OCI-LY7 (cell line): ENCODE data around the gene LRFN5. TPM values are rescaled to one million over a fixed set of nuclear protein-coding genes. Genes with fewer than 3 reads are reported as not detected.

Source experiments
- BruUV-seq: library from RNA; stranded (reverse); fragments of 400-500 nt; replicated peaks from 2 replicates; lab custom pipeline; 2021; lab: Mats Ljungman, UMichigan
- CTCF ChIA-PET: fragments of 300-600 bp; sonication (Branson Sonifier 250); formaldehyde crosslinking; loops from one replicate; lab custom pipeline; 2022; ENCODE audit warnings: antibody characterized with exemption; ENCODE audit not compliant: unreplicated experiment; lab: Charles Lee
- POLR2A ChIA-PET: fragments of 300-600 bp; sonication (Branson Sonifier 250); formaldehyde crosslinking; loops from one replicate; lab custom pipeline; 2022; ENCODE audit warnings: antibody characterized with exemption; lab: Charles Lee
- DNase-seq: peaks from one replicate; pipeline ENCODE4 v3.0.0-alpha.2; 2015; ENCODE audit warnings: low spot score
- H2AFZ ChIP-seq: fragments of 200-600 bp; sonication (generic), shearing (Covaris generic); 2 replicates; pipeline ENCODE4 v1.6.1; 2014; ENCODE audit warnings: mild to moderate bottlenecking, antibody characterized with exemption, low read length, moderate library complexity
- H3K27ac ChIP-seq: fragments of 200-600 bp; sonication (generic); 2 replicates; pipeline ENCODE4 v1.5.1; 2014; ENCODE audit warnings: mixed run types, low read depth, mild to moderate bottlenecking, moderate library complexity, low read length, inconsistent platforms; ENCODE audit not compliant: poor library complexity, severe bottlenecking
- H3K36me3 ChIP-seq: fragments of 200-600 bp; sonication (generic); 2 replicates; pipeline ENCODE4 v1.6.1; 2014; ENCODE audit warnings: mild to moderate bottlenecking, antibody characterized with exemption, low read length, moderate library complexity, mixed read lengths; ENCODE audit not compliant: insufficient read depth
- H3K4me1 ChIP-seq: fragments of 200-600 bp; sonication (generic); 2 replicates; pipeline ENCODE4 v1.5.1; 2014; ENCODE audit warnings: mild to moderate bottlenecking, low read length; ENCODE audit not compliant: insufficient read depth, poor library complexity, severe bottlenecking
- H3K4me2 ChIP-seq: fragments of 200-600 bp; sonication (generic); 2 replicates; pipeline ENCODE4 v1.6.1; 2014; ENCODE audit warnings: mild to moderate bottlenecking, low read length
- H3K4me3 ChIP-seq: fragments of 200-600 bp; sonication (generic); 2 replicates; pipeline ENCODE4 v1.5.1; 2014; ENCODE audit warnings: mild to moderate bottlenecking, low read depth, low read length; ENCODE audit not compliant: poor library complexity, severe bottlenecking
- H3K79me2 ChIP-seq: fragments of 200-600 bp; sonication (generic); 2 replicates; pipeline ENCODE4 v1.6.1; 2016; ENCODE audit warnings: low read depth, mild to moderate bottlenecking, low read length, moderate library complexity, mixed read lengths; ENCODE audit not compliant: insufficient read depth
- H3K9me2 ChIP-seq: fragments of 200-600 bp; sonication (generic); 2 replicates; pipeline ENCODE4 v1.6.1; 2016; ENCODE audit warnings: mild to moderate bottlenecking, low read length, mixed read lengths; ENCODE audit not compliant: insufficient read depth
- H3K9me3 ChIP-seq: fragments of 200-600 bp; sonication (generic); 2 replicates; pipeline ENCODE4 v1.6.1; 2014; ENCODE audit warnings: mild to moderate bottlenecking, mixed run types, low read length, mixed read lengths
- H4K20me1 ChIP-seq: fragments of 200-600 bp; sonication (generic); 2 replicates; pipeline ENCODE4 v1.6.1; 2014; ENCODE audit warnings: mild to moderate bottlenecking, antibody characterized with exemption, low read length, moderate library complexity, mixed read lengths; ENCODE audit not compliant: insufficient read depth
- CTCF ChIP-seq: fragments of 200-600 bp; sonication (generic); conservative IDR thresholded peaks from 2 replicates; pipeline ENCODE4 v1.5.1; 2014; ENCODE audit warnings: mild to moderate bottlenecking, antibody characterized with exemption, low read length, moderate library complexity, mixed read lengths
- EZH2phosphoT487 ChIP-seq: fragments of 200-600 bp; sonication (generic); IDR thresholded peaks from 2 replicates; pipeline ENCODE4 v1.6.1; 2018; ENCODE audit warnings: low read depth, borderline replicate concordance, mild to moderate bottlenecking, mixed run types, antibody characterized with exemption, low read length, moderate library complexity, mixed read lengths
- intact Hi-C: fragments of 100-400 bp; cut with micrococcal nuclease; formaldehyde crosslinking; loops from one replicate; pipeline ENCODE4 v1.10.0; 2022; ENCODE audit not compliant: unreplicated experiment
- total RNA-seq, 2 experiments: library from RNA; depleted of rRNA in 1 of 2; stranded (reverse); fragments of >200 nt in 1 of 2; shearing (Covaris generic) in 1 of 2; gene quantifications; 2 replicates each; pipeline ENCODE4 v1.2.3, GENCODE V29; 2014 to 2022

Gene LRFN5
- total RNA-seq, 2 experiments from 2014 or later, result not detected

GRCh38 chr14:41605550-41606281 lies 960 bp upstream of the LRFN5 start:
- CTCF ChIA-PET, result no interaction called here
- POLR2A ChIA-PET, result no interaction called here
- Histone ChIP-seq H3K27ac (no peak overlapping the region), H3K36me3 (no peaks in the 10 kb centered on the region), H3K4me3 (no peak overlapping the region), H3K9me2 (no peaks in the 10 kb centered on the region), H3K4me2 (no peak overlapping the region), H2AFZ (no peak overlapping the region), H3K4me1 (no peaks in the 10 kb centered on the region), H3K79me2 (no peaks in the 10 kb centered on the region), H3K9me3 (no peaks in the 10 kb centered on the region), H4K20me1 (no peaks in the 10 kb centered on the region)
- intact Hi-C loops, result no loop called here
- BruUV-seq, result no TSS peak
- TF ChIP-seq CTCF (no peak), EZH2phosphoT487 (no peak)
- no peak for DNase-seq

- Histone ChIP-seq H3K9me3 (no peaks in the 10 kb centered on the region), H4K20me1 (no peaks in the 10 kb centered on the region), H3K4me1 (no peaks in the 10 kb centered on the region), H3K4me2 (no peak overlapping the region), H2AFZ (no peak overlapping the region), H3K36me3 (no peaks in the 10 kb centered on the region), H3K9me2 (no peaks in the 10 kb centered on the region), H3K79me2 (no peaks in the 10 kb centered on the region), H3K4me3 (no peak overlapping the region), H3K27ac (no peak overlapping the region)
- CTCF ChIA-PET, result no interaction called here
- no TSS peak for BruUV-seq
- TF ChIP-seq EZH2phosphoT487 (no peak), CTCF (no peak)
- DNase-seq, result no peak
- POLR2A ChIA-PET, result no interaction called here
- intact Hi-C loops, result no loop called here
Measured at GRCh38 chr14:41606282-41606531, 469 bp upstream of the LRFN5 start.

GRCh38 chr14:41607304-41607775 lies 664 bp downstream of the LRFN5 start:
- intact Hi-C loops, result no loop called here
- no peaks in the 10 kb centered on the region for H3K9me3 ChIP-seq
- no peak for DNase-seq
- no peak for TF ChIP-seq EZH2phosphoT487
- no peak for TF ChIP-seq CTCF
- no peaks in the 10 kb centered on the region for H3K36me3 ChIP-seq
- BruUV-seq, result no TSS peak
- H3K9me2 ChIP-seq, result no peaks in the 10 kb centered on the region
- POLR2A ChIA-PET, result no interaction called here
- no peaks in the 10 kb centered on the region for H3K79me2 ChIP-seq
- no peaks in the 10 kb centered on the region for H4K20me1 ChIP-seq
- H3K27ac ChIP-seq, result no peak overlapping the region
- H2AFZ ChIP-seq, result no peak overlapping the region
- H3K4me1 ChIP-seq, result no peaks in the 10 kb centered on the region
- CTCF ChIA-PET, result no interaction called here
- no peak overlapping the region for H3K4me3 ChIP-seq
- peak overlapping the region; percentile 3; the same call in 1 of the 2 replicates for H3K4me2 ChIP-seq
